Fibroblast of pulmonary artery (primary cell): ENCODE data around the gene MIEN1.
A peak's percentile ranks its signal among the peaks of the same experiment; 100 is the strongest.

Experiments used
- DNase-seq: peaks from one replicate; pipeline ENCODE4 v3.0.0-alpha.2; 2010; ENCODE audit warnings: low read depth
- H3K4me3 ChIP-seq: replicated peaks from 2 replicates; pipeline ENCODE4 v1.5.1; 2011; ENCODE audit warnings: low read depth, mild to moderate bottlenecking, control low read depth, low read length, moderate library complexity
- CTCF ChIP-seq: IDR thresholded peaks from 2 replicates; pipeline ENCODE4 v1.5.1; 2011; ENCODE audit warnings: mild to moderate bottlenecking, control low read depth, low read length, inconsistent platforms; ENCODE audit errors: missing control alignments

MIEN1 gene

GRCh38 chr17:39688475-39688835 is 41.9 kb downstream of the MIEN1 start:
- DNase-seq, result no peak

DNA sequence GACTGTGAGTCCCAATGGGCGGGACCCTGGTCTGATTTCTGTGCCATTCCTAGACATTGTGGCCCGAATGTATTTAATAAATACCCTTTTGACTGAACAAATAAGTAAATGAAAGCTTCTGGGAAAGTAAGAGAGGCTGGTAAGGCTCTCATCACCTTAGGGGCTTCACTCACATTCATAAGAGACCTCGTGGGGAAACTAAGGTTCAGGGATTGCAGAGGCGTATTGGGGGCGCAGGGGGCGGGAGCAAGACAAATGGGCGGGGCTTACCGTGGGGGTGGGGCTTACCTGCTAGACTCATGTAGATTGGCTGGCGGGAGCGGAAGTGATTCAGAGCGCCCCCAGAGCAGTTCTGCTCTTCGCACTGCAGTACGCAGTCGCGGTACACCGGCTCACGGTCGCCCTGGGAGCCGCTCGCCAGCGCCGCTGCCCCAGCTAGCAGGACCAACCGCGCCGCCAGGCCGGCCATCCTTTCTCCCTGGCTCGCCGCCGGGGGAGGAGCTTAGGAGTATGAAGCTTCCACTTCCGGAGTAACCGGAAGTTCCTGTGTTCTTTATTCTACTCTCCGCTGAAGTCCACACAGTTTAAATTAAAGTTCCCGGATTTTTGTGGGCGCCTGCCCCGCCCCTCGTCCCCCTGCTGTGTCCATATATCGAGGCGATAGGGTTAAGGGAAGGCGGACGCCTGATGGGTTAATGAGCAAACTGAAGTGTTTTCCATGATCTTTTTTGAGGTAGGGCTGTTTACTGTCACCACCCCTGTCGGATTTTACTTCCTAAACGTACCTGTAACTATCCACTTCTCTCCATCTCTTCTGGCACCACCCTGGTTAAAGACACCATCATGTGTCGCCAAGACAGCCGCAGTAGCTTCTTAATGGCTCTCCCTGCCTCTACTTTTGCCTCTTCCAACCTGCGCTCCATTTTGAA is 42.5 kb downstream of the MIEN1 start, which contains the start of gene PGAP3:
Gene PGAP3, minus strand, starts transcription at position 512 of the 929 bp plus-strand sequence. Its CDS starts 43 bp downstream, at position 469.
- H3K4me3 ChIP-seq, result peak within 1 kb of the TSS; percentile 80
- DNase-seq, result peak; percentile 91
- no peak for TF ChIP-seq CTCF

More at GRCh38 chr17:39688475-39688835, 41.9 kb downstream of the MIEN1 start:
- H3K4me3 ChIP-seq, result peak overlapping the region; percentile 80
- no peak for TF ChIP-seq CTCF

DNA sequence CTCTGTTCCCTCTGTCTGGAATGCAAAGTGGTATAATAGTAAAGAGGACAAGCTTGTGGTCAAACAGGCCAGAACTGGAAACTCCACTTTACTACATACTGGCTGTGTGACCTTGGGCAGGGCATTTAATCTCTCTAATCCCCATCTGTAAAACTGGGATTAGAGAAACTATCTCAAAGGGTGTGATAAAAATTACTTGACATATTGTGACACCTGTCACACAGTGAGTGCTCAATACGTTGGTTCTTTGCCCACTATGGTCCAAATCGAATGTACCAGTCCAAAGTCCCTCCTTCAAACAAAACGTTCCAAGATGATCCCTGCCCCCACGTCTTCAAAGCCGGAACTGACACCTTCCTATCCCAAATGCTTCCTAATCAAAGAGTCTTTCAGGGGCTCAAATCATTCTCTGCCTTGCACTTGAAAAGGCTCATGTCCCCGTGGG is 43.2 kb downstream of the MIEN1 start:
- DNase-seq, result no peak
- H3K4me3 ChIP-seq, result peak overlapping the region; percentile 80
- no peak for TF ChIP-seq CTCF

DNA sequence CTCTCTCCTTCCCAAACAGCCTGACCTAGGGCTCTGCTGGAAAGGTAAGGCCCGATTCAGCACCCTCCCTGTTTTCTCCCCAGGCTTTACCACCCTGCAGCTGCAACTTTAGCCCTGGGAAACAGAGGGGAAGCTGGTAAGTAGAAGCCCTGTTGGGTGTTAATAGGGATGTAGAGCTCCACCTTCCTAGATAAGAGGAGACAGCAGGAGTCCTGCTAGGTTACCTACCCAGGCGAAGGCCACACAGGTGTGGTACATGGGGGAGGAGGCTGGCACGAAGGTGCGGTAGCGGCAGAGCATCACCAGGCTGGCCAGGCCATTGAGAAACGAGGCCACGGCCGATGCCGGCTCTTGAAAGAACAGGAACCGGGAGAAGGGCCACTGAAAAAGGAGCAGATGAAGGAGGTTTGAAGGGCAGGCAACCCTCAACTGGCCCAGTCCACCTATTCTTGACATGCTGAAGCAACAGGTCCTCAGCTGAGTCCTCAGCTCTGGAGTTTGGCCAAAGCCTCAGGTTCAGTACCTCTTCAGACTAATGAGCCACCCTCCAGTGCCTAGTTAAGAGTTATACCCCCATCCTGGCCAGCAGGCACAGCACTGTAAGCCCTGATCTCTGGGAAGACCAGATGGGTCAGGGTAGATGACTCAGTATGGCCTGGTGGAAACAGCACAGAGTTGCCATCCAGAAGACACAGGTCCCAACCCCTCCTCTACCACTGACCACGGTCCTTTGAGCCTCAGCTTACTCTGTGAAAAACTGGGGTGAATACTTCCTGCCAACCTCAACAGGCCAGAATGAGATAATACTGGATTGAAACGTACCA is 45.8 kb downstream of the MIEN1 start:
- no peak for DNase-seq
- H3K4me3 ChIP-seq, result no peak overlapping the region
- TF ChIP-seq CTCF, result no peak

GRCh38 chr17:39683295-39683939 is 46.9 kb downstream of the MIEN1 start:
- no peak for DNase-seq
- no peak for TF ChIP-seq CTCF

DNA sequence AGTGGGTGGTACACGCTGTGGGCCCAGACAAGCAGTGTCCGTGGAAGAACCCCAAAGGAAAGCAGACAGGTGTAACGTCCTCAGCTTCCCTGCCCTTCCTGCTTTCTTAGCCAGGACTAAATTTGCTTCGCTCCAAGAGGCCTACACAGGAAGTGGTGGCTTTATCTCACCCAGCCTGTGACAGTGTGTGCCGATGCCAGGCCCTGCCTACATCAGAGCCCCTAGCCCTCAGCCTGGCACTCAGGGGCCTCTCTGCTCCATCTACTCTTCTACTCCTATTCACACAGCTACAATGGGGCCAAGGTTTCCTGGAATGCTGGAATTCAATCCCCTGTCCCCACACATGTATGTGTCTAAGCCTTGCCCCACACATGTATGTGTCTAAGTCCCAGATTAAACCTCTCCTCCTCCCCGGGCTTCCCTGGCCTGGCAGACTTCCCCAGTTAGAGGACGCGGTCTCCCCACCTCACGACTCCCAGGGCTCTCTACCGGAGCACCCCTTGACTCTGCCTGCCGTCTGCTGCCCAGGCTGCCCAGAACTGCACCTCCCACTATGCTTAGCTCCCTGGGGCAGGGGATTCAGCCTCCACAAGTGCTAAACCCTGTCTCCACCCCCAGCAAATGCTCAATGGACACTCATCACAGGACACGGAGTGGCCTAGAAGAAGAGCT is 50.7 kb downstream of the MIEN1 start:
- DNase-seq, result no peak
- H3K4me3 ChIP-seq, result no peak overlapping the region
- no peak for TF ChIP-seq CTCF

More at GRCh38 chr17:39683295-39683939, 46.9 kb downstream of the MIEN1 start:
- H3K4me3 ChIP-seq, result no peak overlapping the region
